ENCODE data around the gene DENND6B. TPM values are rescaled to one million over a fixed set of nuclear protein-coding genes. Genes with fewer than 3 reads are reported as not detected.

Gene DENND6B
- total and polyA plus RNA-seq, 2 donors (not counting 1 experiment from before 2014, with no cell fraction given) = 2.8 to 10.3 TPM

- DNase-seq (no peak), ATAC-seq (ENCODE audit: low read depth) (peak; percentile 34)
- Histone ChIP-seq H3K4me1 (ENCODE audit: control insufficient read depth in 2 of 2, insufficient read depth in 2 of 2, low read length in 2 of 2) (peaks cover 88 to 92% of the 10 kb centered on the region in 2 donors), H3K27ac (ENCODE audit: low read length in 2 of 2) (peak overlapping the region in 1 of 2 donors; percentile 34), H3K27me3 (replicated peaks in 1 of 4; ENCODE audit: control extremely low read depth in 1 of 4, control insufficient read depth in 3 of 4, insufficient read depth in 4 of 4, low read length in 3 of 4) (peaks cover 0 to 31% (median 7%) of the 10 kb centered on the region in 4 experiments), H3K9ac (ENCODE audit: low read length) (peak overlapping the region; percentile 31), H3K9me3 (ENCODE audit: control extremely low read depth in 1 of 3, control insufficient read depth in 2 of 3, insufficient read depth in 1 of 3, low read length in 2 of 3) (peaks cover 0 to 7% (median 0%) of the 10 kb centered on the region in 3 donors), H3K4me2 (replicated peaks; ENCODE audit: low read depth, low read length, poor library complexity, severe bottlenecking) (peak overlapping the region; percentile 95), H3K79me2 (ENCODE audit: control insufficient read depth, insufficient read depth, low read length) (no peaks in the 10 kb centered on the region), H2AFZ (ENCODE audit: insufficient read depth, low read depth, low read length, poor library complexity, severe bottlenecking) (no peak overlapping the region), H3K4me3 (ENCODE audit: control extremely low read depth in 1 of 5, extremely low read depth in 1 of 5, insufficient read depth in 1 of 5, low read depth in 2 of 5, low read length in 4 of 5) (no peak overlapping the region), H4K20me1 (ENCODE audit: control insufficient read depth, insufficient read depth, low read length, poor library complexity, severe bottlenecking) (no peaks in the 10 kb centered on the region), H3K36me3 (replicated peaks in 1 of 2; ENCODE audit: control extremely low read depth in 1 of 2, control insufficient read depth in 1 of 2, extremely low read depth in 1 of 2, insufficient read depth in 2 of 2, low read length in 1 of 2) (no peaks in the 10 kb centered on the region)
- WGBS (ENCODE audit: insufficient coverage) = 50% methylated on average over 19 of the region's 22 CpGs
- intact Hi-C loops (cut with micrococcal nuclease) = no loop called here
- Mint-ChIP-seq H3K4me1 (peaks cover 58% of the 10 kb centered on the region), H3K4me3 (peak overlapping the region; percentile 84), H3K9me3 (ENCODE audit: insufficient read depth) (no peaks in the 10 kb centered on the region), H3K27ac (peak overlapping the region; percentile 82), H3K27me3 (peaks cover 5% of the 10 kb centered on the region)
- TF ChIP-seq EZH2 (IDR thresholded peaks at IDR 0.05; ENCODE audit: borderline replicate concordance, insufficient read depth, low read depth, low read length, poor library complexity, severe bottlenecking) = no peak
- no peak for TF ChIP-seq CTCF (IDR thresholded peaks at IDR 0.05)
- ChIA-PET POLR2A (interaction anchor here (1.3 to 7.5 kb wide), 3 partner anchors 11 to 317 kb away, joined by 3 to 61 read pairs (median 53); no protein-coding TSS in a partner anchor), CTCF (interaction anchor here (0.8 to 3.1 kb wide), 6 partner anchors 10 to 29 kb away, joined by 3 to 19 read pairs (median 8); partner anchors contain the start of gene DENND6B)
Measured at GRCh38 chr22:50304528-50305392, 22.1 kb downstream of the DENND6B start.
